H1 (cell line): ENCODE data around the gene KCNN1.

ENCODE experiments used
- ASH2L ChIP-seq: fragments of 200-600, 300-600 bp; sonication (generic); IDR thresholded peaks from one replicate; pipeline ENCODE4 v1.7.1; 2017; ENCODE audit warnings: low read length
- CTCF ChIP-seq, 3 experiments: IDR thresholded peaks; 1 replicate in 2 of 3; 2 replicates in 1 of 3; pipeline versions ENCODE4 v1.5.1 to v1.6.1; 2011; ENCODE audit warnings: low read length in 3 of 3, mild to moderate bottlenecking in 3 of 3, inconsistent platforms in 2 of 3, low read depth in 1 of 3, moderate library complexity in 1 of 3; ENCODE audit not compliant: insufficient read depth in 1 of 3; ENCODE audit errors: control extremely low read depth in 1 of 3
- POLR2A ChIP-seq, 2 experiments: IDR thresholded peaks; 1 replicate in 1 of 2; 2 replicates in 1 of 2; pipeline ENCODE4 v1.6.1; 2011; ENCODE audit warnings: low read depth in 2 of 2, low read length in 2 of 2, mild to moderate bottlenecking in 2 of 2; ENCODE audit errors: control extremely low read depth in 1 of 2
- RNF2 ChIP-seq: fragments of 200-900, 300-1000 bp; sonication (generic); IDR thresholded peaks from 2 replicates; pipeline ENCODE4 v1.7.1; 2016; ENCODE audit warnings: borderline replicate concordance, low read depth, mild to moderate bottlenecking, antibody characterized with exemption, low read length; ENCODE audit not compliant: poor library complexity, severe bottlenecking; ENCODE audit errors: missing control alignments
- TAF1 ChIP-seq: IDR thresholded peaks from 2 replicates; pipeline ENCODE4 v1.6.1; 2011; ENCODE audit warnings: mild to moderate bottlenecking, low read depth, low read length
- USF2 ChIP-seq: IDR thresholded peaks from 2 replicates; pipeline ENCODE4 v1.6.1; 2011; ENCODE audit warnings: low read length, improper control_type of control experiment

GRCh38 chr19:18021121-18021755 is 54.3 kb downstream of the KCNN1 start:
- no peak for TF ChIP-seq USF2
- no peak for TF ChIP-seq POLR2A (IDR thresholded peaks at IDR 0.05; ENCODE audit: control extremely low read depth in 1 of 2, low read depth in 2 of 2, low read length in 2 of 2)
- TF ChIP-seq CTCF (IDR thresholded peaks at IDR 0.05; ENCODE audit: control extremely low read depth in 1 of 3, insufficient read depth in 1 of 3, low read depth in 1 of 3, low read length in 3 of 3): no peak
- no peak for TF ChIP-seq RNF2
- TF ChIP-seq TAF1: no peak
- TF ChIP-seq ASH2L: no peak
